Astrocyte (in vitro differentiated cells and primary cell): Measurements from ENCODE around the gene ADAMTS17. TPM values are rescaled to one million over a fixed set of nuclear protein-coding genes. Genes with fewer than 3 reads are reported as not detected.

Experiments
- DNase-seq: peaks from one replicate; pipeline ENCODE4 v3.0.0-alpha.2; 2010; ENCODE audit warnings: low read depth
- FAIRE-seq: peaks from 2 replicates; lab custom pipeline; 2011; peaks lifted over from hg19 to GRCh38; lab: Jason Lieb, UNC
- H2AFZ ChIP-seq: 2 replicates; pipeline ENCODE4 v1.6.0; 2012; ENCODE audit warnings: low read depth, low read length, inconsistent platforms
- H3K27ac ChIP-seq: 2 replicates; pipeline ENCODE4 v1.5.1; 2011; ENCODE audit warnings: low read depth, low read length, inconsistent platforms
- H3K27me3 ChIP-seq: 2 replicates; pipeline ENCODE4 v1.6.0; 2011; ENCODE audit warnings: low read length, inconsistent platforms; ENCODE audit not compliant: insufficient read depth
- H3K36me3 ChIP-seq: 2 replicates; pipeline ENCODE4 v1.5.1; 2011; ENCODE audit warnings: low read length, inconsistent platforms; ENCODE audit not compliant: insufficient read depth
- H3K4me1 ChIP-seq: 2 replicates; pipeline ENCODE4 v1.5.1; 2011; ENCODE audit warnings: low read length, inconsistent platforms; ENCODE audit not compliant: insufficient read depth
- H3K4me2 ChIP-seq: 2 replicates; pipeline ENCODE4 v1.6.0; 2012; ENCODE audit warnings: low read length, inconsistent platforms
- H3K4me3 ChIP-seq: 2 replicates; pipeline ENCODE4 v1.5.1; 2011; ENCODE audit warnings: low read depth, mild to moderate bottlenecking, low read length, inconsistent platforms; ENCODE audit not compliant: insufficient read depth
- H3K79me2 ChIP-seq: 2 replicates; pipeline ENCODE4 v1.6.0; 2012; ENCODE audit warnings: mild to moderate bottlenecking, low read length, inconsistent platforms; ENCODE audit not compliant: insufficient read depth
- H3K9ac ChIP-seq: 2 replicates; pipeline ENCODE4 v1.6.0; 2012; ENCODE audit warnings: mild to moderate bottlenecking, low read length, inconsistent platforms
- H3K9me3 ChIP-seq: 2 replicates; pipeline ENCODE4 v1.5.1; 2012; ENCODE audit warnings: low read depth, mild to moderate bottlenecking, low read length, inconsistent platforms; ENCODE audit not compliant: insufficient read depth
- H4K20me1 ChIP-seq: 2 replicates; pipeline ENCODE4 v1.6.0; 2012; ENCODE audit warnings: low read length, inconsistent platforms; ENCODE audit not compliant: insufficient read depth
- H3K27ac Mint-ChIP-seq: one replicate; pipeline ENCODE4 v1.8.0; 2021; ENCODE audit warnings: mild to moderate bottlenecking, mixed read lengths; ENCODE audit not compliant: unreplicated experiment
- H3K27me3 Mint-ChIP-seq: one replicate; pipeline ENCODE4 v1.8.0; 2021; ENCODE audit warnings: low read depth, mixed read lengths; ENCODE audit not compliant: unreplicated experiment
- H3K36me3 Mint-ChIP-seq: one replicate; pipeline ENCODE4 v1.8.0; 2021; ENCODE audit warnings: low read depth, mixed read lengths; ENCODE audit not compliant: unreplicated experiment
- H3K4me1 Mint-ChIP-seq: one replicate; pipeline ENCODE4 v1.8.0; 2021; ENCODE audit warnings: low read depth, mixed read lengths; ENCODE audit not compliant: unreplicated experiment
- H3K4me3 Mint-ChIP-seq: one replicate; pipeline ENCODE4 v1.8.0; 2021; ENCODE audit warnings: mild to moderate bottlenecking, moderate library complexity, mixed read lengths; ENCODE audit not compliant: unreplicated experiment
- H3K9me3 Mint-ChIP-seq: one replicate; pipeline ENCODE4 v1.8.0; 2021; ENCODE audit warnings: mild to moderate bottlenecking, mixed read lengths; ENCODE audit not compliant: unreplicated experiment
- CTCF ChIP-seq: IDR thresholded peaks from 2 replicates; pipeline ENCODE4 v1.5.1; 2011; ENCODE audit warnings: low read depth, mild to moderate bottlenecking, inconsistent platforms, low read length, moderate library complexity; ENCODE audit not compliant: insufficient read depth
- EZH2 ChIP-seq: IDR thresholded peaks from 2 replicates; pipeline ENCODE4 v1.6.1; 2012; ENCODE audit warnings: mild to moderate bottlenecking, low read length, inconsistent platforms; ENCODE audit not compliant: insufficient read depth
- total RNA-seq: library from RNA; stranded (reverse); gene quantifications from 2 replicates; pipeline ENCODE4 v1.2.1, GENCODE V29; 2021

Gene ADAMTS17
- total RNA-seq, 1 donor from 2014 or later: 0.27 TPM

- H3K27ac ChIP-seq: no peak overlapping the region
- no peak overlapping the region for H3K27ac Mint-ChIP-seq
- no peaks in the 10 kb centered on the region for H3K9me3 Mint-ChIP-seq
- H3K4me3 ChIP-seq: no peak overlapping the region
- H3K4me1 Mint-ChIP-seq: peaks cover 17% of the 10 kb centered on the region
- DNase-seq: no peak
- H3K9ac ChIP-seq: no peak overlapping the region
- H3K27me3 ChIP-seq: no peaks in the 10 kb centered on the region
- no peak overlapping the region for H3K4me3 Mint-ChIP-seq
- peaks cover 28% of the 10 kb centered on the region for H3K27me3 Mint-ChIP-seq
- FAIRE-seq: no peak
- peaks cover 19% of the 10 kb centered on the region for H3K4me1 ChIP-seq
- no peaks in the 10 kb centered on the region for H3K36me3 Mint-ChIP-seq
- H3K79me2 ChIP-seq: no peaks in the 10 kb centered on the region
- no peak overlapping the region for H2AFZ ChIP-seq
- no peak overlapping the region for H3K4me2 ChIP-seq
- no peak for TF ChIP-seq CTCF
- TF ChIP-seq EZH2: no peak
- H3K9me3 ChIP-seq: no peaks in the 10 kb centered on the region
- H3K36me3 ChIP-seq: no peaks in the 10 kb centered on the region
- H4K20me1 ChIP-seq: no peaks in the 10 kb centered on the region
Observed at GRCh38 chr15:100107151-100107550, 234.6 kb downstream of the ADAMTS17 start.

- Histone ChIP-seq H3K27me3 (no peaks in the 10 kb centered on the region), H3K27ac (no peak overlapping the region), H3K9ac (no peak overlapping the region), H3K9me3 (no peaks in the 10 kb centered on the region), H4K20me1 (no peaks in the 10 kb centered on the region), H3K79me2 (no peaks in the 10 kb centered on the region), H3K4me1 (peaks cover 15% of the 10 kb centered on the region), H2AFZ (no peak overlapping the region), H3K4me3 (no peak overlapping the region), H3K36me3 (no peaks in the 10 kb centered on the region), H3K4me2 (no peak overlapping the region)
- TF ChIP-seq CTCF: no peak
- TF ChIP-seq EZH2: no peak
- DNase-seq: no peak
- Mint-ChIP-seq H3K9me3 (no peaks in the 10 kb centered on the region), H3K27ac (no peak overlapping the region), H3K27me3 (peaks cover 31% of the 10 kb centered on the region), H3K36me3 (no peaks in the 10 kb centered on the region), H3K4me3 (no peak overlapping the region), H3K4me1 (peaks cover 15% of the 10 kb centered on the region)
- no peak for FAIRE-seq
Observed at GRCh38 chr15:100106732-100107131, 235.0 kb downstream of the ADAMTS17 start.

- H3K9ac ChIP-seq: no peak overlapping the region
- Mint-ChIP-seq H3K9me3 (peaks cover 2% of the 10 kb centered on the region), H3K27ac (no peak overlapping the region), H3K27me3 (peaks cover 48% of the 10 kb centered on the region), H3K4me3 (no peak overlapping the region), H3K36me3 (no peaks in the 10 kb centered on the region), H3K4me1 (no peaks in the 10 kb centered on the region)
- H3K36me3 ChIP-seq: no peaks in the 10 kb centered on the region
- no peak overlapping the region for H2AFZ ChIP-seq
- no peaks in the 10 kb centered on the region for H3K27me3 ChIP-seq
- TF ChIP-seq EZH2 (no peak), CTCF (no peak)
- no peak overlapping the region for H3K27ac ChIP-seq
- no peak overlapping the region for H3K4me2 ChIP-seq
- no peaks in the 10 kb centered on the region for H3K9me3 ChIP-seq
- FAIRE-seq (no peak), DNase-seq (no peak)
- H3K4me3 ChIP-seq: no peak overlapping the region
- no peaks in the 10 kb centered on the region for H3K4me1 ChIP-seq
- no peaks in the 10 kb centered on the region for H3K79me2 ChIP-seq
- H4K20me1 ChIP-seq: no peaks in the 10 kb centered on the region
Observed at GRCh38 chr15:100105101-100105500, 236.7 kb downstream of the ADAMTS17 start.
